SH-SY5Y (cell line): ENCODE measurements around the gene THAP3.

Experiments
- GATA2 ChIP-seq: IDR thresholded peaks from 2 replicates; pipeline ENCODE4 v1.6.1; 2011; ENCODE audit warnings: mild to moderate bottlenecking, low read depth, low read length
- GATA3 ChIP-seq: IDR thresholded peaks from 2 replicates; pipeline ENCODE4 v1.6.1; 2011; ENCODE audit warnings: low read depth, mild to moderate bottlenecking, low read length, moderate library complexity

THAP3 gene

GRCh38 chr1:6613361-6614018 is 11.2 kb upstream of the THAP3 start, which contains the start of gene PHF13:
Gene PHF13, plus strand, starts transcription at chr1:6613731. Its CDS starts 336 bp downstream, at chr1:6614067.
- TF ChIP-seq GATA3, result no peak
- no peak for TF ChIP-seq GATA2

GRCh38 chr1:6614019-6614928 is 10.4 kb upstream of the THAP3 start:
- TF ChIP-seq GATA3 (no peak), GATA2 (no peak)

DNA sequence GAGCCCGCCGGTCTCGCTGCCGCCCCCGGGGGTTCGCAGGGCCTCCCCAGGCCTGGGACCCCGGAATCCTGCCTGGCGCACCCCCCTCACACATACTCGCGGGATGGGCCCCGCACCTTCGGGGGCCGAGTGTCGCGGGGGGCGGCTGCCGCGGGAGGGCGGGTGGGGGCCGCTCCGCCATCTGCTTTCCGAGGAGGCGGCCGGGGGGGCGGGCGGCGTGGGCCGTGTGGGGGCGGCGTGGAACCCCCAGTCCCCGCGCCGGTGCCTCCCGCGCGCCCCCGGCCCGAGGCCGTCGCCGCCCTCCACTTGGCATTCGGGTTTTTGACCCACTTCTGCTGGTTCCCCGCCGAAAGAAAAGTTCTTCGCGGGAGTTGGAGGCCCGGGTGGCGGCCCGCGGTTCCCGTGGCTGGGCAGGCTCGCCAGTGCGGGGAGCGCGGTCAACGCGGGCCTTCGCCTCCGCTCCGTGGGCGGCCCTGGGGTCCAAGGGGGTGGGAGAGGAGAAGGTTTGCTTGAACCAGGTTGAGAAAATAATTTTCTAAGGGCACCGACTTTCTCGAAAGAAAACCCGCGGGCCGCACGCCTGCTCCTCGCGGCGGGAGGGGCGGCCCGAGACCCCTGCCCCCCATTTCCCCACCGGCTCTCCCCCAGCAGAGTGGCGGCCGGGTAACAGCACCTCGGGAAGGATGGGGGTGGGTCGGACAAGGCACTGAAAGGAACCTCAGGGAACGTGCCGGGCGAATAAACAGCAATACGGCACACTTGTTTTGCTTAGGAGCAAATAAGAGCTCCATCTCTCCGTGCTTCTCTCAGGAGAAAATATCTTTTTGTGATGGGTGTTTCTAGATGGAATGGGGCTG is 9.5 kb upstream of the THAP3 start:
- TF ChIP-seq GATA3, result no peak

DNA sequence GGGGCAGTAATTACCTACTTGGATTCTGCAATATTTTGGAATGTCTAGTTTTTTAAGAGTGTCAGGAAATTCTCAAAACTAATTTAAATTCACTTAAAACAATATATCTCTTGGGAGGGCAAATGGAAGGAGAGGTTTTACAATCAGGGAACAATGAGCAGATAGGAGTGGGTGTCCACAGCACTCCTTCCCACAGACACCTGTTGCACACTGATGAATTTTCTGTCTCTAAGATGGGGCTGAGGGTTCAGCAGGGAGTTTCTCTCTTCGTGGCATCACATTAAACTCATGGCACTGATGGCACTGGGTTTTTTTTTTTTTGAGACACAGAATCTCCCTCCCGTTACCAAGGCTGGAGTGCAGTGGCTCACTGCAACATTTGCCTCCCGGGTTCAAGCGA is 5.6 kb upstream of the THAP3 start:
- TF ChIP-seq GATA3 (no peak), GATA2 (no peak)

DNA sequence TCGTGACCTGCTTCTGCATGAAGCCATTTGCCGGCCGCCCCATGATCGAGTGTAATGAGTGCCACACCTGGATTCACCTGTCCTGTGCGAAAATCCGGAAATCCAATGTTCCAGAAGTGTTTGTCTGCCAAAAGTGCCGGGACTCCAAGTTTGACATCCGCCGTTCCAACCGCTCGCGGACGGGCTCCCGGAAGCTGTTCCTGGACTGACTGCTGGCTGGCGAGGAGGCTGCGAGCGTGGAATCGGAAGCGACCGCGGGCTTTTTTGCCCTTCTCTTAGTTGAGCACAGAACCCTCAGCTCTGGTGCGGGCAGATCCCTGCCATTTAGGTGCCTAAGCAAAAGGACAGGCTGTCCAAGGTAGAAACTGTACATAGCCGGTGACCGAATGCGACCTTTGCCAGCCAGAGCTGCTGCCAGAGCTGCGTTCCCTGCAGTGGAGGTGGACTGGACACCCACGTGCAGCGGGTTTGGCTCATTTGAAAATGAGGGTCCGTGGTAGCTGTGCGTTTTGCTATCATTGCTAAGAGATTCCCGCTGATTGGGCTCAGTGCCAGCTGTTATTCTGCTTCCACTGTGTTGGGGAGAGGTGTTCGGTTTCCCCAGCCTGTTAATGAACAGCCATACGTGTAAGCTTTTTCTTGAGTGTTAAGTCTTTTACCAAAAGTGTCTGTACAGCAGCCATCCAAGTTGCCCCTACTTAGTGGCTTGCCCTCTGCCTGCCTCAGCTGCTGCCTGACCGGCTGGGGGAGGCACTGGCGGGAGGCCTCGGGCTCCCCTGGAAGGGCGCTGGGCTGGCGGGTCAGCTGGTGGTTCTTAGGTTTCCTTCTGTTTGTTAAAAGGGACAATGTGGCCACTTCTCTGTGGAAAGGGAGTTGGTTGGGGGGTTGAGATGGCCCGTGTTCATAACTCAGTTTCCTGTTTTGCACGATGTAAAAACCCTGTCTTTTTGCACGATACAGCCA is 3.0 kb upstream of the THAP3 start:
- TF ChIP-seq GATA2, result no peak
- TF ChIP-seq GATA3, result no peak

GRCh38 chr1:6622396-6623152 is 2.1 kb upstream of the THAP3 start:
- TF ChIP-seq GATA3 (no peak), GATA2 (no peak)

DNA sequence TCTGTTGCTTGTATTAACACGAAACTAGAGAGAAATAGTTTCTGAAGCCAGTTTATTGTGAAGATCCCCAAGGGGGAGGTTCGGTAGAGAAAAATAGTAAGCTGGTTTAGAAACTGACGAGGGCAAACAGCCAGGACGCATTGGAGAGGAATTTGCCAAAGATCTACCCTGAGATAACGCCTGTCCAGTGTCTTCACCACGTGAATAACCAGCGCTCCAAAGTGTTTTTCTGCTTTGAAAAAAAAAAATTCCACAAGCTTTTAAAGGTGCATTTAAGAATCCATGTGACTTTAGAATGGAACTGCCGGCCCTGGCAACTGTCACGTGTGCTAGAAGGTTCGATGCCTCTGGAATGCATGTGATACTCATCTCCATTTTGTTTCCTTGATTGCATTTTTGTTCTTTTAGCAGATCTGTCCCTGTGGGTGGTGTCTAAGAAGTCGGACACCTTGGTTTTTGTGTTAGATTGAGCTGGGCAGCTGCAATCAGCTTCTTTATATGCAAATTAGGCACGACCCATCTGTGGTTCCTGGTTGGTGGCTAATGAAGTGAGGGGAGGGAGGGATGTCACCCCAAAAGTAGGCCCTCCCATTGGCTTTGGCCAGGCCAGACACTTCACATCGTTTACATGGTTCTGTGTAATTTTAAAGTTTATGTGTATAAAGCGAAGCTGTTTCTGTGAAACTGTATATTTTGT is 1.3 kb upstream of the THAP3 start:
- TF ChIP-seq GATA3, result no peak
- peak; percentile 52 for TF ChIP-seq GATA2

- TF ChIP-seq GATA2 (no peak), GATA3 (no peak)
These were observed 999 bp downstream of the THAP3 start for GRCh38 chr1:6625584-6626149.

- TF ChIP-seq GATA2 (no peak), GATA3 (no peak)
These were observed 2.4 kb downstream of the THAP3 start for GRCh38 chr1:6627031-6627430.

GRCh38 chr1:6627841-6628545 is 3.3 kb downstream of the THAP3 start:
- TF ChIP-seq GATA2 (no peak), GATA3 (no peak)

DNA sequence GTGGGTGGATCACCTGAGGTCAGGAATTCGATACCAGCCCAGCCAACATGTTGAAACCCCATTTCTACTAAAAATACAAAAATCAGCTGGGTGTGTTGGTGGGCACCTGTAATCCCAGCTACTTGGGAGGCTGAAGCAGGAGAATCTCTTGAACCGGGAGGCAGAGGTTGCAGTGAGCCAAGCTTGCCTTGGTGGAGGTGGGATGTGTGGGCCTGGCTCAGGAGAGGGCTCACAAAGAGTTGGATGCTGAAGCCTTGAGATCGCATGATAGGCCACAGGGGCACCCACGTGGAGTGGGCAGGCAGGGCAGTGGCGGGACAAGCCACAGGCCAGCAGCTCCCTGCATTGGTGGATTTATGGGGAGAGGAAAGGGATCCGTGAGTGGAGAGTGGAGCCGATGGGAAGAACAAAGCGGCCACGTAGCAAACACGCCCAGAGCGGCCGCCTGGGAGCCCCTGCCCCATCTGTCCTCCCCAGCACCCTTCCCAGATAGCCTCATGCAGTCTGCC is 4.4 kb downstream of the THAP3 start:
- TF ChIP-seq GATA2, result no peak
- TF ChIP-seq GATA3, result no peak

DNA sequence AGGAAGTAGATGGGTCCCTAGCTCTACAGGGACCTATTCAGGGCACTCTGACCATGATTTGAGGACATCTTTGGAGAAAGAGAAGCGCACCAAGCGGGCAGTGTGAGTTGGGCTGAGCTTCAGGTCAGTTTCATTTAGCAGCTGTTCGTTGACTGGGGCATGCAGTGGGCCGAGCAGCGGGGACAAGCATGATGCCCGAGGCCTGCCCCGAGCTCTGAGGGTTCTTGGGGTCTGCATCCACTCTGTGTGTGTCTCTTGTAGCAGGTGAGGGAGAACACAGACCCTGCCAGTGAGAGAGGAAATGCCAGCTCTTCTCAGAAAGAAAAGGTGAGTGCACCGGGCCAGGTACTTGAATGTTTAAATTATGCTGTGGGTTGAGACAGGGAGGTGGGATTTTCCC is 5.4 kb downstream of the THAP3 start:
- no peak for TF ChIP-seq GATA3
- TF ChIP-seq GATA2, result no peak
